ENCODE results near the gene CLCNKA.
"Not testable (repeated sequence)": the region's sequence is repeated elsewhere in the genome, so short reads cannot be mapped to it uniquely, and the experiment has no call there.

Gene CLCNKA

DNA sequence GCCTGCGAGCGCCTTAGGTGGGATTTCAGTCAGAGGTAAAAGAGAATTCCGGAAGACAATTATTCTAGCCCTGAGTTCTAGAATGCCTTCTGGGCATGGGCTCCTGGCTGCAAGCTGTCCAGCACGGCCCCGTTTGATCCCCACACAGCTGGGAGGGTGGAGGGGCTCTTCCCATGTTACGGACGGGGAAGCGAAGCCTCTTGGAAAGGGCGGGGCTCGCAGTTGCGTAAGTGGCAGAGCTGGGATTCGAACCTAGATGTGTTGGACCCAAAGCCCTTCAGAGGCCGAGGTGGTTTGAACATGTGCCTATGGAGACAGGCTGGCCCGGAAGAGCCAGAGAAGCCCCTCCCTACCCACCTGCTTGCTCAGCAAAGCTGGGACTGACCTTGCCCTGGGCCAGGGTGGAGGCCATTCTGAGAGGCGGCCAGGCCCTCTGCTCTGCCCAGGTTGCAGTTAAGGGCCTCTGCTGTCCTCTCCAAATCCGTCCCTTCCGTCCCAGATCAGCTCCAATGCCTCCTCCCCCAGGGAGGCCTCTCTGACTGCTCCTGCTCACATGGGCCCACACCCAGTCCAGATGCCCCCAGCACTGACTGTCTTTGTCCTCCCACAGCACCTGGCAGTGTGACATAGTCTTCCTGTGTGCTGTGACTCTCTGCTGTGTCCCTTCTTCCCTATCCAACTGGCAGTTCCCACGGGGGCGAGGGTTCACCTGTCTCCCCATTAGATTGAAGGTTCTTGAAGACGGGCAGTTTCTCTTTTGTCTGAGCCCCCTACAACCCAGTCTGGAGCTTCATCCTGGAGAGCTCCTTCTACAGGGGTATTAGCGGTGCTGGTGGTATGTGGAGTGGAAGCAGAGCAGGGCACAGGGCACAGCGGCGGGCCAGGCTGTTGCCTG, 2.8 kb upstream of the CLCNKA start:
- TF ChIP-seq, protein P1, sequence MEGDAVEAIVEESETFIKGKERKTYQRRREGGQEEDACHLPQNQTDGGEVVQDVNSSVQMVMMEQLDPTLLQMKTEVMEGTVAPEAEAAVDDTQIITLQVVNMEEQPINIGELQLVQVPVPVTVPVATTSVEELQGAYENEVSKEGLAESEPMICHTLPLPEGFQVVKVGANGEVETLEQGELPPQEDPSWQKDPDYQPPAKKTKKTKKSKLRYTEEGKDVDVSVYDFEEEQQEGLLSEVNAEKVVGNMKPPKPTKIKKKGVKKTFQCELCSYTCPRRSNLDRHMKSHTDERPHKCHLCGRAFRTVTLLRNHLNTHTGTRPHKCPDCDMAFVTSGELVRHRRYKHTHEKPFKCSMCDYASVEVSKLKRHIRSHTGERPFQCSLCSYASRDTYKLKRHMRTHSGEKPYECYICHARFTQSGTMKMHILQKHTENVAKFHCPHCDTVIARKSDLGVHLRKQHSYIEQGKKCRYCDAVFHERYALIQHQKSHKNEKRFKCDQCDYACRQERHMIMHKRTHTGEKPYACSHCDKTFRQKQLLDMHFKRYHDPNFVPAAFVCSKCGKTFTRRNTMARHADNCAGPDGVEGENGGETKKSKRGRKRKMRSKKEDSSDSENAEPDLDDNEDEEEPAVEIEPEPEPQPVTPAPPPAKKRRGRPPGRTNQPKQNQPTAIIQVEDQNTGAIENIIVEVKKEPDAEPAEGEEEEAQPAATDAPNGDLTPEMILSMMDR (IDR thresholded peaks at IDR 0.05; ENCODE audit: low read depth, low read length): no peak
- no peak for DNase-seq (ENCODE audit: extremely low read depth, low read depth)

DNA sequence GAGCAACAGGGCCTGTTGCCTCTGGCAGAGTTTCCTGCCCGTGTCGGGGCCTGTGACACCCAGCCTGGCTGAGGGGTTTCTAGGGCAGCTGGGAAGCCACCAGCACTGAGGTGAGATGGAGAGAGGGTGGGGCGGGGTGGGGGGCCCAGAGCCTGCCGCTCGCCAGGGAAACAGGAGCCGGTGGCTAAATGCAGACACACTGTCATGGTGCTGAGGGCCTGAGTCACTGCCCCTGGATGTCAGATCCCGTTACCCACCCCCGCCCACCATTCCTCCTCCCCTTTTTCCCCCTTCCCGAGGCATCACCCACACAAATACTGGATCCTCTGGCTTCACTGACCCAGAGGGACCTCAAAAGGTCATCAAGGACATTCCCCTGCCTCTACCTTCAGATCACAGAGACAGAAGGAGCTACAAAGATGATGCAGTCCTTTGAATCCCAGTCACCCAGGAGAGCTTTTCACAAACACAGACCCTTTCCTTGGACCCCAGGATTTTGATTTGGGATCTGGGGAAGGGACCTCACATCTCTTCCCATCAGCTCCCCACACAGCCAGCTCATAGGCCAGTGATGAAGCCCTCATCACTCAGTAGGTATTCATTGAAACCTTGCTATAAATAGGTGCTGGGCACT, 2.1 kb upstream of the CLCNKA start:
- TF ChIP-seq, protein P1 (IDR thresholded peaks at IDR 0.05; ENCODE audit: low read depth, low read length): no peak
- DNase-seq (ENCODE audit: extremely low read depth, low read depth): no peak

DNA sequence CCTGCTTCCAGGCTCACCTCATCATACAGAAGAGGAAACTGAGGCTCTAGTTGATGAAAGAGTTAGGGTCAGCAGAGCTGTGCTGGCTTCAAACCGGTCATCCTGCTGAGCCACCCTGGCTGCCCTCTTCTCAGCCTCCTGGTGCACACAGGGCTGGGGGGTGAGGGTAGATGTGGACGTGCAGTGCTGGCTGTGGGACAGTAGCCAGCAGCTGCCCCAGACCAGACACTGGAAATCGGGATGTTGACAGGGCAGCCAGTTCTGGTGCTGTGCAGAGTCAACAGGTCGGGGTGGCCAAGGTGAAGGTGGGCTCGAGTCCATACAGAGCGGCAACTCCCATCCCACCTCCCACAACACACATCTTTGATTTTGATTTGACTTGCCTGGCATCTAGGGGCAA, 1.5 kb upstream of the CLCNKA start:
- DNase-seq (ENCODE audit: extremely low read depth, low read depth): no peak
- TF ChIP-seq, protein P1 (IDR thresholded peaks at IDR 0.05; ENCODE audit: low read depth, low read length): no peak

DNA sequence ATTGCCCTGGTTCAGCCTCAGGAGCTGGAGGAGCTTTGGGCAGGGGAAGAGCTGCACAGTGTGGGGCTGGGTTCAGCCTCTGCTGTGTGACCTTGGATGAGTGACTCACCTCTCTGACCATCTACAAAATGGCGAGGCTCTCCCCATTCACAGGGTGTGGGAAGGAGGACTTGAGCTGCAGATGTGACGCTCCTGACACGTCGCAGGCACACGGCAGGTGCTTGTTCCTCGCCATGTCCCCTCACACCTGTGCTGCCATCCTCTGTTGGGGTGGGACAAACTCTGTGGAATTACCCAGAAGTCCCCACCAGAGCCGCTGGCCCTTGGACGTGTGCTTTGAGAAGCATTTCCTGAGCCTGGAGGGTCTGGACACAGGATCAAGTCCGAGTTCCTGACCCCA, 958 bp upstream of the CLCNKA start:
- DNase-seq (ENCODE audit: extremely low read depth, low read depth): not testable (repeated sequence)

DNA sequence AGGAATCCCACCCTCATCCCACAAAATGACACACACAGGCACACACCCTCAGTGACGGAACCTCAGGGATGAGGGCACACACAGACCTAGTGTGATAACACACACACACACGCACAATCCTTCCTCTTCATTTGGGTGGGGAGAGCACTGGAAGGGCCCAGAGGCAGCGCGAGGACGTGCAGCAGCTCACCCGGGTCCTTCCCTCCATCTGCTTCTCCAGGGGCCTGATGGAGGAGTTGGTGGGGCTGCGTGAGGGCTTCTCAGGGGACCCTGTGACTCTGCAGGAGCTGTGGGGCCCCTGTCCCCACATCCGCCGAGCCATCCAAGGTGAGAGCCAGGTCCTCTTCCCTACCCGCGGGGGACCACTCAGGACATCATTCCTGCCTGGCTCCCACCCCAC, 557 bp downstream of the CLCNKA start:
- TF ChIP-seq, protein P1 (IDR thresholded peaks at IDR 0.05; ENCODE audit: low read depth, low read length): no peak
- no peak for DNase-seq (ENCODE audit: extremely low read depth, low read depth)

DNA sequence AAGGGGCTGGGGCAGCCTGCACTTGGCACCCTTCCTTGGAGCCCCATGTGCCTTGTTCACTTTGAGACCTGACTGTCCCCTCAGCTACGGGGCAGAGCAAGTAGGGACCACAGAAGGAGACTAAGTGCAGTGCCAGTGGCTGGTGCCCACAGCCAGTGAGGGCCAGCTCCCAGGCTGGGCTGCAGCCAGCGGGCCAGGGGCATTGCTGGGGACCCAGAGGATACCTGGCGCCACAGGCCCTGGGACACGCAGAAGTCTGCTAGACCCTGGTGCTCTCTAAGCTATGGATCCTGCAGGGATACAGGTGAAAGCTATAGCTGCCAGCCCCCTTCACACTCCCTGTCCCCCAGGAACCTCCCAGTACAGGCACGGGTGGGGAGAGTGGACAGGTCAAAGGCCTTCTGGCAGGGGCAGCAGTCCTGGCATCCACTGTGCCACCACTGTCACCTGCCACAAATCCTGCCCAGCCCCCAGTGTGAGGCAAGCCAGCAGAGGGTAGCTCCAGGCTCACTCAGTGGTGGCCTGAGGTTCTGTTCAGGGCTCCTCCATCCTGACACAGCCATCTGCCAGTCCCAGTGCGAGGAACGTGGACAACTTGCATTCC, 1.3 kb downstream of the CLCNKA start:
- DNase-seq (ENCODE audit: extremely low read depth, low read depth): no peak
- TF ChIP-seq, protein P1 (IDR thresholded peaks at IDR 0.05; ENCODE audit: low read depth, low read length): no peak

DNA sequence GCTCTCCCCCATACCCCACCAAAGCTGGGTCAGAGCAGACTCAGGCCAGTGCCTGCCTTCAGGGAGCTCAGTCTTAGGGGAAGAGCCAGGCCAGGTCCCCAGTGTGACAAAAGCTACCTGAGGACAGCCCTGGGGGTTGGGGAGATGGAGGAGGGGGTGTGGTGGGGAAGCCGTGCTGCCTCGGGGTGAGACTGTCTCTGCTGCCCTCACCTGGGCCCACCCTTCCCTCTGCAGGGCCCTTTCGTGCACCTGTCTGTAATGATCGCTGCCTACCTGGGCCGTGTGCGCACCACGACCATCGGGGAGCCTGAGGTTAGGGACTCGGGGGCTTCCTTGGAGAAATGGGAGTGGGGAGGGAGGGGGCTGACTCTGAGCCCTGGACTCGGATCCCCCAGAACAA, 4.5 kb downstream of the CLCNKA start:
- DNase-seq (ENCODE audit: extremely low read depth, low read depth): not testable (repeated sequence)

DNA sequence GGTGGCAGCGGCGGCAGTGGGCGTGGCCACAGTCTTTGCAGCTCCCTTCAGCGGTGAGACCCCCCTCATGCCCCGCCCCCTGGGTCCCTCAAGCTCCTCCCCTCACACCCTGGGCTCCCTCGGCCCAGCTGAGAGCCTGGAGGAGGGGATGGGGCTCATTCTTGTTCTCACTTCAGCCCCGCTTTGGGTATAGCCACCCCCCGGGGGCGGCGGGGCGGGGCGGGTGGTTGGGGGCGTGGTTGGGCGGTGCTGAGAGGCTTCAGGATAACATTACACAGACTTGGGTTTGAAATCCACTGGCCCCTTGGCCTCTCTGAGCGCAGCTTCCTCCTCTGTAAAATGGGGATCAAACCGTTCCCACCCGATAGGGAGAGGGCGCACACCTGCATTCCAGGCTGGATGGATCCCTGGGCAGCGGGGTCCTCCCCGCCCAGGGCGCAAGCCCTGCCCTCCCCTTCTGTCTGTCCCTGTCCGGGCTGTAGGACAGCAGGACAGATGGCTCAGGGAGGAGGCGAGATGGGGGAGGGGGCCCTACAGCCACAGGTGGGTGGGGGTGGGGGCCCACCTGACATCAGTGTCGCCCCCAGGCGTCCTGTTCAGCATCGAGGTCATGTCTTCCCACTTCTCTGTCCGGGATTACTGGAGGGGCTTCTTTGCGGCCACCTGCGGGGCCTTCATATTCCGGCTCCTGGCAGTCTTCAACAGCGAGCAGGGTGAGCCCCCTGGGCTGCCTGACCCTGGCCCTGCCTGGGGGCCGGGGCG, 5.1 kb downstream of the CLCNKA start:
- TF ChIP-seq, protein P1 (IDR thresholded peaks at IDR 0.05; ENCODE audit: low read depth, low read length): no peak
- DNase-seq (ENCODE audit: extremely low read depth, low read depth): no peak
